ENCODE data around the gene BORCS5.

- TF ChIP-seq CTCF (IDR thresholded peaks at IDR 0.05) (no peak), CHD2 (IDR thresholded peaks at IDR 0.05; ENCODE audit: low read length, partially characterized antibody) (no peak), POLR2A (IDR thresholded peaks at IDR 0.05; ENCODE audit: low read length) (no peak), GATA3 (IDR thresholded peaks at IDR 0.05; ENCODE audit: borderline replicate concordance) (no peak), HMGXB4 (CRISPR knock-in tag; IDR thresholded peaks at IDR 0.05; ENCODE audit: borderline replicate concordance) (no peak), JUNB (IDR thresholded peaks at IDR 0.05) (no peak), EP300 (IDR thresholded peaks at IDR 0.05) (no peak)
- TF ChIP-seq, protein P1, sequence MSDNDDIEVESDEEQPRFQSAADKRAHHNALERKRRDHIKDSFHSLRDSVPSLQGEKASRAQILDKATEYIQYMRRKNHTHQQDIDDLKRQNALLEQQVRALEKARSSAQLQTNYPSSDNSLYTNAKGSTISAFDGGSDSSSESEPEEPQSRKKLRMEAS (IDR thresholded peaks at IDR 0.05), result no peak
- TF ChIP-seq, protein P2, sequence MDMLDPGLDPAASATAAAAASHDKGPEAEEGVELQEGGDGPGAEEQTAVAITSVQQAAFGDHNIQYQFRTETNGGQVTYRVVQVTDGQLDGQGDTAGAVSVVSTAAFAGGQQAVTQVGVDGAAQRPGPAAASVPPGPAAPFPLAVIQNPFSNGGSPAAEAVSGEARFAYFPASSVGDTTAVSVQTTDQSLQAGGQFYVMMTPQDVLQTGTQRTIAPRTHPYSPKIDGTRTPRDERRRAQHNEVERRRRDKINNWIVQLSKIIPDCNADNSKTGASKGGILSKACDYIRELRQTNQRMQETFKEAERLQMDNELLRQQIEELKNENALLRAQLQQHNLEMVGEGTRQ (IDR thresholded peaks at IDR 0.05), result no peak
Observed at GRCh38 chr12:12502815-12503151, 145.9 kb downstream of the BORCS5 start.
